Gastrocnemius medialis (tissue), 4 donors: Measurements from ENCODE around the gene UBFD1. TPM values are rescaled to one million over a fixed set of nuclear protein-coding genes. Genes with fewer than 3 reads are reported as not detected.
"Not testable (repeated sequence)": the region's sequence is repeated elsewhere in the genome, so short reads cannot be mapped to it uniquely, and the experiment has no call there.

ENCODE experiments used
- ATAC-seq, 2 donors: fragments of 150-250 bp; one replicate each; pipeline ENCODE4 v1.9.1; 2016
- DNase-seq, 2 donors: peaks; one replicate each; pipeline ENCODE4 v3.0.0-alpha.2; 2019
- H3K27ac ChIP-seq, 4 donors: fragments of 200-600 bp; sonication (generic); 1 replicate in 1 of 4; 2 replicates in 3 of 4; pipeline ENCODE4 v1.5.1; 2016 to 2018; ENCODE audit warnings: mild to moderate bottlenecking in 2 of 4, moderate library complexity in 1 of 4
- H3K27me3 ChIP-seq, 3 donors: fragments of 200-600 bp; sonication (generic) in 2 of 3; 1 replicate in 1 of 3; 2 replicates in 2 of 3; pipeline versions ENCODE4 v1.5.1 to v1.6.0; 2016 to 2019; ENCODE audit warnings: mild to moderate bottlenecking in 1 of 3, moderate library complexity in 1 of 3
- H3K36me3 ChIP-seq, 2 donors: fragments of 200-600 bp; sonication (generic) in 1 of 2; one replicate each; pipeline ENCODE4 v1.5.1; 2017 to 2018
- H3K4me1 ChIP-seq, 2 donors: fragments of 200-600 bp; sonication (generic) in 1 of 2; one replicate each; pipeline ENCODE4 v1.5.1; 2016 to 2017; ENCODE audit warnings: mild to moderate bottlenecking in 2 of 2
- H3K4me3 ChIP-seq, 4 donors: fragments of 200-600 bp; sonication (generic) in 3 of 4; 1 replicate in 1 of 4; 2 replicates in 3 of 4; pipeline ENCODE4 v1.5.1; 2016 to 2019; ENCODE audit warnings: mild to moderate bottlenecking in 2 of 4
- H3K9me3 ChIP-seq, 3 donors: fragments of 200-600 bp; sonication (generic) in 2 of 3; 1 replicate in 1 of 3; 2 replicates in 2 of 3; pipeline ENCODE4 v1.5.1; 2016 to 2019
- POLR2A ChIP-seq, 2 donors: fragments of 450-650 bp; IDR thresholded peaks; one replicate each; pipeline ENCODE4 v1.6.1; 2017; ENCODE audit warnings: antibody characterized with exemption in 2 of 2, mild to moderate bottlenecking in 2 of 2, moderate library complexity in 2 of 2
- in situ Hi-C, 4 donors: fragments of 200-750 bp; cut with MboI; loops; one replicate each; pipeline versions ENCODE4 v1.15.0 to v1.8.0; 2017; ENCODE audit warnings: low sequenced_read_pairs in 4 of 4
- intact Hi-C: fragments of 100-400 bp; cut with DNase I; formaldehyde crosslinking; loops from one replicate; pipeline ENCODE4 v1.15.1; 2023; ENCODE audit warnings: low total_unique reads
- total RNA-seq, 4 donors: library from RNA; depleted of rRNA; stranded (reverse); fragments of >200 nt; gene quantifications; one replicate each; pipeline versions ENCODE4 v1.1.0 to v1.2.3, GENCODE V29; 2016
- TF ChIP-seq, protein P1 (sequence below), 5 experiments: fragments of 450-650 bp in 3 of 5; fragments of 200-600 bp in 2 of 5; sonication (generic) in 2 of 5; IDR thresholded peaks in 4 of 5; conservative IDR thresholded peaks in 1 of 5; 1 replicate in 4 of 5; 2 replicates in 1 of 5; pipeline ENCODE4 v1.5.1; 2016 to 2019; ENCODE audit warnings: antibody characterized with exemption in 5 of 5, mild to moderate bottlenecking in 3 of 5, moderate library complexity in 3 of 5

UBFD1 gene
- total RNA-seq, 4 donors from 2014 or later = 133 to 367 (median 317) TPM

DNA sequence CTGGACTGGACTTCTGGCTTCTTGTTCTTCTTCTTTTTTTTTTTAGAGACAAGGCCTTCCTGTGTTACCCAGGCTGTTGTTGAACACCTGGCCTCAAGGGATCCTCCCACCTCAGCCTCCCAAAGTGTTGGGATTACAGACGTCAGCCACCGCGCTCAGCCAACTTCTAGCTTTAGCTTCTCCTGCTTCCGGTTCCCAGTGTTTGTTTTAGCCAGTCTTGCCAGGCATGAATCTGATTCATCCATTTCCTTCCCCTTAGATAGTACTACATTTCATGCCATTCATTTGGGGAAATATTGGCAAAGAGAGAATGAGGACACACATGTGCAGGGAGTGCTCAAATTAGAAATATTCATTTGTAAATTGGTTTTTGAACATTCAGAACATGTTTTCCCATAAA, 50.7 kb downstream of the UBFD1 start:
- no peak for TF ChIP-seq POLR2A (IDR thresholded peaks at IDR 0.05)
- TF ChIP-seq, protein P1, sequence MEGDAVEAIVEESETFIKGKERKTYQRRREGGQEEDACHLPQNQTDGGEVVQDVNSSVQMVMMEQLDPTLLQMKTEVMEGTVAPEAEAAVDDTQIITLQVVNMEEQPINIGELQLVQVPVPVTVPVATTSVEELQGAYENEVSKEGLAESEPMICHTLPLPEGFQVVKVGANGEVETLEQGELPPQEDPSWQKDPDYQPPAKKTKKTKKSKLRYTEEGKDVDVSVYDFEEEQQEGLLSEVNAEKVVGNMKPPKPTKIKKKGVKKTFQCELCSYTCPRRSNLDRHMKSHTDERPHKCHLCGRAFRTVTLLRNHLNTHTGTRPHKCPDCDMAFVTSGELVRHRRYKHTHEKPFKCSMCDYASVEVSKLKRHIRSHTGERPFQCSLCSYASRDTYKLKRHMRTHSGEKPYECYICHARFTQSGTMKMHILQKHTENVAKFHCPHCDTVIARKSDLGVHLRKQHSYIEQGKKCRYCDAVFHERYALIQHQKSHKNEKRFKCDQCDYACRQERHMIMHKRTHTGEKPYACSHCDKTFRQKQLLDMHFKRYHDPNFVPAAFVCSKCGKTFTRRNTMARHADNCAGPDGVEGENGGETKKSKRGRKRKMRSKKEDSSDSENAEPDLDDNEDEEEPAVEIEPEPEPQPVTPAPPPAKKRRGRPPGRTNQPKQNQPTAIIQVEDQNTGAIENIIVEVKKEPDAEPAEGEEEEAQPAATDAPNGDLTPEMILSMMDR (IDR thresholded peaks at IDR 0.05 in 4 of 5, conservative IDR thresholded peaks at IDR 0.05 in 1 of 5) = no peak
- Histone ChIP-seq H3K4me3 (no peak overlapping the region), H3K36me3 (peaks cover 0 to 30% of the 10 kb centered on the region in 2 donors), H3K27ac (no peak overlapping the region), H3K9me3 (no peaks in the 10 kb centered on the region), H3K4me1 (no peaks in the 10 kb centered on the region), H3K27me3 (no peaks in the 10 kb centered on the region)
- intact Hi-C loops (no loop called here), in situ Hi-C loops (loop anchor here in 1 of 4 donors (10.0 kb wide), 1 partner anchor 63 kb away; no protein-coding TSS in a partner anchor)
- DNase-seq (no peak), ATAC-seq (no peak)

DNA sequence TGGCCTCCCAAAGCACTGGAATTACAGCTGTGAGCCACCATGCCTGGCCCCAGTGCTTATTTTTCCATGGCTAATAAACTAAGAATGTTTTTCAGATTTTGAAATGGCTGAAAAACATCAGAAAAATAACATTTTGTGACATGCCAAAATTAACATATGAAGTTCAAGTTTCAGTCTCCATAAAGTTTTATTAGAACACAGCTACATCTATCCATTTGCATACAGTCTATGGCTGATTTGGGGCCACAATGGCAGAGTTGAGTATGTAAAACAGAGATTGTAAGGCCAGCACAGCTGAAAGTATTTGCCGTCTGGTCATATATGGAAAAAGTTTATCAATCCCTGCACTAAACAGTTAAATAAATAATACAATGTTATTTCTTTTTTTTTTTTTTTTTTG, 52.4 kb downstream of the UBFD1 start:
- in situ Hi-C loops = loop anchor here in 1 of 4 donors (10.0 kb wide), 1 partner anchor 65 kb away; no protein-coding TSS in a partner anchor

DNA sequence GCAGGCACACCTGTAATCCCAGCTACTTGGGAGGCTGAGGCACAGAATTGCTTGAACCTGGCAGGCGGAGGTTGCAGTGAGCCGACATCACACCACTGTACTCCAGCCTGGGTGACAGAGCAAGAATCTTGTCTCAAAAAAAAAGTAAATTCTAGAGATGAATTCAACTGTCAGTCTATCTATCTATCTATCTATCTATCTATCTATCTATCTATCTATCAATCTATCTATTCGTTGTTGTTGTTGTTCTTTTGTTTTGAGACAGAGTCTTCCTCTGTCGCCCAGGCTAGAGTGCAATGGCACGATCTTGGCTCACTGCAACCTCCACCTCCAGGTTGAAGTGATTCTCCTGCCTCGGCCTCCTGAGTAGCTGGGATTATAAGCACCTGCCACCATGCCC, 53.4 kb downstream of the UBFD1 start:
- H3K9me3 ChIP-seq, H3K27ac ChIP-seq, H3K4me3 ChIP-seq, H3K4me1 ChIP-seq, intact Hi-C loops, ATAC-seq, in situ Hi-C loops, DNase-seq, H3K27me3 ChIP-seq: not testable (repeated sequence)
- peaks cover 0 to 25% of the 10 kb centered on the region in 2 donors for H3K36me3 ChIP-seq

More for the DNA sequence above, 52.4 kb downstream of the UBFD1 start:
- H3K27me3 ChIP-seq = no peaks in the 10 kb centered on the region
- H3K9me3 ChIP-seq = no peaks in the 10 kb centered on the region
- H3K4me3 ChIP-seq = no peak overlapping the region
- DNase-seq = no peak
- no peak overlapping the region for H3K27ac ChIP-seq
- intact Hi-C loops = no loop called here
- H3K36me3 ChIP-seq = peaks cover 0 to 25% of the 10 kb centered on the region in 2 donors
- H3K4me1 ChIP-seq = no peaks in the 10 kb centered on the region
- no peak for ATAC-seq
- no peak for TF ChIP-seq POLR2A (IDR thresholded peaks at IDR 0.05)
- TF ChIP-seq, protein P1 (IDR thresholded peaks at IDR 0.05 in 4 of 5, conservative IDR thresholded peaks at IDR 0.05 in 1 of 5) = no peak

DNA sequence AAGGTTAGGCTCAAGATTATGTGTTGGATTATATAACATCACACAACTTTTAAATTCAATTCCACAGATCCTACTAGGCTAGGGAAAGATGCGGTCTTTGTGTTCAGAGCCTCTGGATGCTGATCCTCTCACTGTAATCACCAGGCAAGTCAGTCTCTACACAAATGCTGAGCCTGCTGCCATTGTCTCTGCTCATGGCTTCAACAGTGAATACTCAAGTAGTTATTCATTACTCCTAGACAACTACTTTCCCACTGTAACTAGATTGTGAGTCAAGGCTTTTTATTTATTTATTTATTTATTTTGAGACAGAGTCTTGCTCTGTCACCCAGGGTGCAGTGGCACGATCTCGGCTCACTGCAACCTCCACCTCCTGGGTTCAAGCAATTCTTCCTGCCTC, 54.4 kb downstream of the UBFD1 start:
- Histone ChIP-seq H3K27me3 (no peaks in the 10 kb centered on the region), H3K9me3 (no peaks in the 10 kb centered on the region), H3K4me3 (no peak overlapping the region), H3K4me1 (no peaks in the 10 kb centered on the region), H3K36me3 (peaks cover 0 to 27% of the 10 kb centered on the region in 2 donors), H3K27ac (no peak overlapping the region)
- in situ Hi-C loops = no loop called here
- intact Hi-C loops = no loop called here
- ATAC-seq (no peak), DNase-seq (no peak)
- TF ChIP-seq POLR2A (IDR thresholded peaks at IDR 0.05) = no peak
- TF ChIP-seq, protein P1 (IDR thresholded peaks at IDR 0.05 in 4 of 5, conservative IDR thresholded peaks at IDR 0.05 in 1 of 5) = no peak

DNA sequence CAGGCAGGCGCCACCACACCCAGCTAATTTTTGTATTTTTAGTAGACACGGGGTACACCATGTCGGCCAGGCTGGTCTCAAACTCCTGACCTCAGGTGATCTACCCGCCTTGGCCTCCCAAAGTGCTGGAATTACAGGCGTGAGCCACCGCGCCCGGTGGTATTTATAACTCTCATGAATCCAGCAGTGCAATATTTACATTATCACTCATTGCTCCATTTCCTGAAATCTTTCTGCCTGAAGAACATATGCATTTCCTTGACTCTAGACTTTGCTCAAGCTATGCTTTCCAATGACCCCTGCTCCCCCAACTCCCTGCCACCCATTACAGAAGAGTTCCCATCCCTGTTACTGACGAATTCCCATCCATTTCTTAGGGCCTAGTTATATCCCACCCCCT, 58.3 kb downstream of the UBFD1 start:
- H3K9me3 ChIP-seq = no peaks in the 10 kb centered on the region
- H3K36me3 ChIP-seq = peaks cover 5 to 45% of the 10 kb centered on the region in 2 donors
- H3K4me1 ChIP-seq = no peaks in the 10 kb centered on the region
- no peak overlapping the region for H3K27ac ChIP-seq
- ATAC-seq = no peak
- in situ Hi-C loops (no loop called here), intact Hi-C loops (no loop called here)
- TF ChIP-seq, protein P1 (IDR thresholded peaks at IDR 0.05 in 4 of 5, conservative IDR thresholded peaks at IDR 0.05 in 1 of 5) = no peak
- no peak for TF ChIP-seq POLR2A (IDR thresholded peaks at IDR 0.05)
- no peaks in the 10 kb centered on the region for H3K27me3 ChIP-seq
- H3K4me3 ChIP-seq = no peak overlapping the region
- no peak for DNase-seq

Other genes starting within 250 kb of the UBFD1 start
- 10 to 100 TPM in 1 of 4 donors, 1 to 10 TPM in 3; 6.6 to 12.9 (median 7.1) TPM for gene COG7, start 104.5 kb upstream of the UBFD1 start, total RNA-seq
- gene GGA2, start 47.2 kb upstream of the UBFD1 start, total RNA-seq = 10 to 100 TPM; 31.0 to 79.9 (median 48.8) TPM
- 10 to 100 TPM in 3 of 4 donors, 1 to 10 TPM in 1; 8.4 to 39.6 (median 19.3) TPM for gene EARS2, start 377 bp upstream of the UBFD1 start, total RNA-seq
- 100 to 1,000 TPM; 166 to 400 (median 323) TPM for gene NDUFAB1, start 38.6 kb downstream of the UBFD1 start, total RNA-seq
- 10 to 100 TPM in 1 of 4 donors, 1 to 10 TPM in 3; 6.0 to 11.0 (median 7.3) TPM for gene PALB2, start 83.6 kb downstream of the UBFD1 start, total RNA-seq
- 10 to 100 TPM; 22.9 to 34.4 (median 24.8) TPM for gene DCTN5, start 83.7 kb downstream of the UBFD1 start, total RNA-seq
- 1 to 10 TPM in 2 of 4 donors, under 1 TPM in 2; 0.05 to 6.2 (median 0.91) TPM for gene PLK1, start 121.2 kb downstream of the UBFD1 start, total RNA-seq
- 1 to 10 TPM in 1 of 4 donors, not detected in 3; 1.1 TPM for gene ERN2, start 155.5 kb downstream of the UBFD1 start, total RNA-seq
- gene CHP2, start 197.3 kb downstream of the UBFD1 start, total RNA-seq = under 1 TPM in 1 of 4 donors, not detected in 3; 0.56 TPM